Gastroesophageal sphincter (tissue), 4 donors: ENCODE results near the gene MACROD2. TPM values are rescaled to one million over a fixed set of nuclear protein-coding genes. Genes with fewer than 3 reads are reported as not detected.
"Not testable (repeated sequence)": the region's sequence is repeated elsewhere in the genome, so short reads cannot be mapped to it uniquely, and the experiment has no call there.

Source experiments
- ATAC-seq: fragments of 150-250 bp; one replicate; pipeline ENCODE4 v1.9.1; 2016; ENCODE audit warnings: mild to moderate bottlenecking, moderate library complexity
- H3K27ac ChIP-seq, 4 donors: fragments of 200-600 bp; sonication (generic) in 3 of 4; 1 replicate in 3 of 4; 2 replicates in 1 of 4; pipeline ENCODE4 v1.5.1; 2016 to 2019
- H3K27me3 ChIP-seq: fragments of 200-600 bp; sonication (generic); one replicate; pipeline ENCODE4 v1.5.1; 2019
- H3K36me3 ChIP-seq, 2 donors: fragments of 200-600 bp; sonication (generic); one replicate each; pipeline ENCODE4 v1.5.1; 2019; ENCODE audit warnings: control low read depth in 1 of 2
- H3K4me1 ChIP-seq, 3 donors: fragments of 200-600 bp; sonication (generic); 1 replicate in 2 of 3; 2 replicates in 1 of 3; pipeline ENCODE4 v1.5.1; 2016 to 2019; ENCODE audit warnings: control low read depth in 2 of 3
- H3K4me3 ChIP-seq, 2 donors: fragments of 200-600 bp; sonication (generic); one replicate each; pipeline ENCODE4 v1.5.1; 2019; ENCODE audit warnings: mild to moderate bottlenecking in 1 of 2, moderate library complexity in 1 of 2
- H3K9me3 ChIP-seq, 3 donors: fragments of 200-600 bp; sonication (generic); one replicate each; pipeline ENCODE4 v1.5.1; 2017 to 2019; ENCODE audit warnings: control low read depth in 2 of 3
- CTCF ChIP-seq, 4 experiments: fragments of 200-600 bp in 2 of 4; fragments of 450-650 bp in 2 of 4; sonication (generic) in 1 of 4; IDR thresholded peaks; one replicate each; pipeline ENCODE4 v1.5.1; 2017 to 2019; ENCODE audit warnings: antibody characterized with exemption in 4 of 4, mild to moderate bottlenecking in 2 of 4, moderate library complexity in 2 of 4
- EP300 ChIP-seq: sonication (generic); formaldehyde crosslinking; IDR thresholded peaks from one replicate; pipeline ENCODE4 v1.6.1; 2017; ENCODE audit warnings: antibody characterized with exemption, mild to moderate bottlenecking
- POLR2A ChIP-seq, 2 donors: fragments of 450-650 bp; IDR thresholded peaks; one replicate each; pipeline ENCODE4 v1.6.1; 2017; ENCODE audit warnings: antibody characterized with exemption in 2 of 2, mild to moderate bottlenecking in 2 of 2, moderate library complexity in 1 of 2
- POLR2AphosphoS5 ChIP-seq: sonication (generic); formaldehyde crosslinking; IDR thresholded peaks from one replicate; pipeline ENCODE4 v1.6.1; 2017; ENCODE audit warnings: antibody characterized with exemption
- WGBS, 2 donors: methylation state at CpG; one replicate each; pipeline ENCODE4 v1.1.5; 2018; ENCODE audit warnings: low coverage in 1 of 2; 5-methylcytosine and 5-hydroxymethylcytosine counted together
- total RNA-seq, 4 donors: library from RNA; depleted of rRNA; stranded (reverse); fragments of >200 nt; gene quantifications; one replicate each; pipeline ENCODE4 v1.1.0, GENCODE V29; 2016

The MACROD2 gene
- total RNA-seq, 4 donors from 2014 or later = 4.0 to 12.1 (median 7.4) TPM

GRCh38 chr20:14245368-14245970, 250.2 kb downstream of the MACROD2 start:
- H3K9me3 ChIP-seq = no peaks in the 10 kb centered on the region
- WGBS, 2 donors = 46% methylated on average over 1 of the region's 1 CpG; no CpG with 5 or more reads in 1 of the 2 donors
- no peaks in the 10 kb centered on the region for H3K27me3 ChIP-seq
- peaks cover 0 to 8% (median 0%) of the 10 kb centered on the region in 3 donors for H3K4me1 ChIP-seq
- TF ChIP-seq EP300 (no peak), POLR2AphosphoS5 (no peak), CTCF (IDR thresholded peaks at IDR 0.05) (no peak), POLR2A (IDR thresholded peaks at IDR 0.05) (no peak)
- peak; percentile 81 for ATAC-seq
- H3K4me3 ChIP-seq = no peak overlapping the region
- no peaks in the 10 kb centered on the region for H3K36me3 ChIP-seq
- peak overlapping the region in 2 of 4 donors; percentile 46 to 49 for H3K27ac ChIP-seq

GRCh38 chr20:14259689-14260088, 264.4 kb downstream of the MACROD2 start:
- Histone ChIP-seq H3K27me3 (no peaks in the 10 kb centered on the region), H3K4me3 (no peak overlapping the region), H3K27ac (no peak overlapping the region), H3K36me3 (no peaks in the 10 kb centered on the region), H3K9me3 (no peaks in the 10 kb centered on the region), H3K4me1 (no peaks in the 10 kb centered on the region)
- 70 to 75% methylated on average over 1 of the region's 1 CpG for WGBS, 2 donors
- TF ChIP-seq POLR2AphosphoS5 (no peak), EP300 (no peak), CTCF (IDR thresholded peaks at IDR 0.05) (no peak), POLR2A (IDR thresholded peaks at IDR 0.05) (no peak)
- ATAC-seq = no peak

GRCh38 chr20:14260367-14260766, 265.1 kb downstream of the MACROD2 start:
- H3K9me3 ChIP-seq = no peaks in the 10 kb centered on the region
- no peak overlapping the region for H3K4me3 ChIP-seq
- no peaks in the 10 kb centered on the region for H3K36me3 ChIP-seq
- no peak for ATAC-seq
- H3K27ac ChIP-seq = no peak overlapping the region
- no peaks in the 10 kb centered on the region for H3K27me3 ChIP-seq
- 56 to 67% methylated on average over 1 of the region's 1 CpG for WGBS, 2 donors
- no peaks in the 10 kb centered on the region for H3K4me1 ChIP-seq
- no peak for TF ChIP-seq CTCF (IDR thresholded peaks at IDR 0.05)
- no peak for TF ChIP-seq EP300
- no peak for TF ChIP-seq POLR2AphosphoS5
- no peak for TF ChIP-seq POLR2A (IDR thresholded peaks at IDR 0.05)

- no peak overlapping the region for H3K4me3 ChIP-seq
- no peak for ATAC-seq
- no peaks in the 10 kb centered on the region for H3K4me1 ChIP-seq
- H3K9me3 ChIP-seq = no peaks in the 10 kb centered on the region
- no peaks in the 10 kb centered on the region for H3K27me3 ChIP-seq
- TF ChIP-seq EP300 = no peak
- TF ChIP-seq CTCF (IDR thresholded peaks at IDR 0.05) = peak in 2 of 4 experiments; percentile 17 to 40
- no peaks in the 10 kb centered on the region for H3K36me3 ChIP-seq
- H3K27ac ChIP-seq = no peak overlapping the region
Measured at GRCh38 chr20:14264869-14265268, 269.6 kb downstream of the MACROD2 start.

DNA sequence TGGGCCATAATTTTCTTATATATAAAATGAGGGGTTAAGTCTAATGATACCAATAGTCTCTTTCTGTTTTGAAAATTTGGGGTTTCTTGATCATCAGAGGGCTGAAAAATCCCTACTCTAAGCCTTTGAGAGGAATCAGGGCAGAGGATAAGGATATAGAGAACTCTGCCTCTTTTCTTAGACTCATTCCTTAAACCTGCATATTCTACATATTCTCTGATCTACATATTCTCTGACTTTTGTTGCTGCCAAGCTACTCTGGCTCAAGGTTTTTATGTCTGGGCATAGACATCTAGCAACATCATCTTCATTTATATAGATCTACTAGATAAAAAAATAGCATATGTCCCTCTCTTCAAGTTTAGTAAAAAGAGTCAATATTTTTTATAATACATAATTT, 270.9 kb downstream of the MACROD2 start:
- Histone ChIP-seq H3K36me3 (no peaks in the 10 kb centered on the region), H3K9me3 (no peaks in the 10 kb centered on the region), H3K27ac (no peak overlapping the region), H3K27me3 (no peaks in the 10 kb centered on the region), H3K4me1 (no peaks in the 10 kb centered on the region), H3K4me3 (no peak overlapping the region)
- TF ChIP-seq POLR2A (IDR thresholded peaks at IDR 0.05) (no peak), POLR2AphosphoS5 (no peak), EP300 (no peak), CTCF (IDR thresholded peaks at IDR 0.05) (no peak)
- ATAC-seq = no peak

- 92 to 96% methylated on average over 2 to 4 of the region's 9 CpGs for WGBS, 2 donors
- H3K9me3 ChIP-seq, H3K4me1 ChIP-seq, H3K27me3 ChIP-seq, H3K4me3 ChIP-seq, ATAC-seq, H3K36me3 ChIP-seq, H3K27ac ChIP-seq: not testable (repeated sequence)
Measured at GRCh38 chr20:14270751-14271150, 275.4 kb downstream of the MACROD2 start.
